22Rv1 (cell line): Measurements from ENCODE around the gene ABLIM2.

ENCODE experiments used
- ZFX ChIP-seq: fragments of 450-650 bp; IDR thresholded peaks from 2 replicates; pipeline ENCODE4 v1.6.1; 2017; ENCODE audit warnings: antibody characterized with exemption, borderline replicate concordance
- TF ChIP-seq, protein P1 (sequence below): fragments of 450-650 bp; IDR thresholded peaks from 2 replicates; pipeline ENCODE4 v1.5.1; 2017; ENCODE audit warnings: mild to moderate bottlenecking

DNA sequence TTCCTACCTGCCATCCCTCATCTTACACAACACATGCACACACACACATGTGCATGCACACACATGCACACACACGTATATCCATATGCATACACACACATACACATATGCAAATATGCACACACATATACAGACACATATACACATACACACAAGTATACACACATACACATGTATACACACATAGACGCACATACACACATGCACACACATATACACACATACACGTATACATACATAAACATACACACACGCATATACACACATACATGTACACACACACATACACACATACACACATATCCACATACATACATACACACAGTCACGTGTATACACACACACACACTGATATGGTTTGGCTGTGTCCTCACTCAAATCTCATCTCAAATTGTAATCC lies 182.0 kb downstream of the ABLIM2 start:
- TF ChIP-seq, protein P1, sequence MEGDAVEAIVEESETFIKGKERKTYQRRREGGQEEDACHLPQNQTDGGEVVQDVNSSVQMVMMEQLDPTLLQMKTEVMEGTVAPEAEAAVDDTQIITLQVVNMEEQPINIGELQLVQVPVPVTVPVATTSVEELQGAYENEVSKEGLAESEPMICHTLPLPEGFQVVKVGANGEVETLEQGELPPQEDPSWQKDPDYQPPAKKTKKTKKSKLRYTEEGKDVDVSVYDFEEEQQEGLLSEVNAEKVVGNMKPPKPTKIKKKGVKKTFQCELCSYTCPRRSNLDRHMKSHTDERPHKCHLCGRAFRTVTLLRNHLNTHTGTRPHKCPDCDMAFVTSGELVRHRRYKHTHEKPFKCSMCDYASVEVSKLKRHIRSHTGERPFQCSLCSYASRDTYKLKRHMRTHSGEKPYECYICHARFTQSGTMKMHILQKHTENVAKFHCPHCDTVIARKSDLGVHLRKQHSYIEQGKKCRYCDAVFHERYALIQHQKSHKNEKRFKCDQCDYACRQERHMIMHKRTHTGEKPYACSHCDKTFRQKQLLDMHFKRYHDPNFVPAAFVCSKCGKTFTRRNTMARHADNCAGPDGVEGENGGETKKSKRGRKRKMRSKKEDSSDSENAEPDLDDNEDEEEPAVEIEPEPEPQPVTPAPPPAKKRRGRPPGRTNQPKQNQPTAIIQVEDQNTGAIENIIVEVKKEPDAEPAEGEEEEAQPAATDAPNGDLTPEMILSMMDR = no peak
- TF ChIP-seq ZFX = no peak
